ENCODE data around the gene KLF3. TPM values are rescaled to one million over a fixed set of nuclear protein-coding genes. Genes with fewer than 3 reads are reported as not detected.
A peak's percentile ranks its signal among the peaks of the same experiment; 100 is the strongest.

Gene KLF3
- total RNA-seq, 1 donor from 2014 or later: 40.8 TPM

DNA sequence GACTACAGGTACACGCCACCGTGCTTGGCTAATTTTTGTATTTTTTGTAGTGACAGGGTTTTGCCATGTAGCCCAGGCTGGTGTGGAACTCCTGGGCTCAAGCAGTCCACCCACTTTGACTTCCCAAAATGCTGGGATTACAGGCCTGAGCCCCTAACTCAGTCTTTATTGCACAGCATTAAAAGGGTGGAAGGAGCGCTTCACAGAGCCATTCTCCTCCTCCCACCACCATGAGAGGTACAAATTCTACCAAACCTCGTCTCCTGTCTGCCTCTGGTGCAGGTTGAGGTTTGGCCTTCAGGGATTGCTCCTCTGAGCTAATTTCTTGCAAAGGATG is 66.5 kb downstream of the KLF3 start:
- H3K9me3 Mint-ChIP-seq (ENCODE audit: unreplicated experiment): peaks cover 3% of the 10 kb centered on the region
- no peak overlapping the region for H3K4me3 Mint-ChIP-seq (ENCODE audit: unreplicated experiment)
- H3K4me1 Mint-ChIP-seq (ENCODE audit: low read depth, unreplicated experiment): peaks cover 6% of the 10 kb centered on the region
- peaks cover 2% of the 10 kb centered on the region for H3K36me3 Mint-ChIP-seq (ENCODE audit: low read depth, unreplicated experiment)
- Histone ChIP-seq H3K4me2 (ENCODE audit: low read length) (peak overlapping the region; percentile 31), H3K27me3 (ENCODE audit: insufficient read depth, low read length) (peaks cover 14% of the 10 kb centered on the region), H3K9ac (ENCODE audit: low read length) (peak overlapping the region; percentile 30), H3K36me3 (ENCODE audit: insufficient read depth, low read length) (no peaks in the 10 kb centered on the region), H3K4me1 (ENCODE audit: insufficient read depth, low read length) (peaks cover 5% of the 10 kb centered on the region), H3K79me2 (ENCODE audit: insufficient read depth, low read length) (no peaks in the 10 kb centered on the region), H2AFZ (ENCODE audit: low read depth, low read length) (no peak overlapping the region), H3K9me3 (ENCODE audit: insufficient read depth, low read depth, low read length) (peaks cover 8% of the 10 kb centered on the region), H4K20me1 (ENCODE audit: insufficient read depth, low read length) (no peaks in the 10 kb centered on the region), H3K27ac (ENCODE audit: low read depth, low read length) (peak overlapping the region; percentile 38), H3K4me3 (ENCODE audit: insufficient read depth, low read depth, low read length) (no peak overlapping the region)
- H3K27me3 Mint-ChIP-seq (ENCODE audit: low read depth, unreplicated experiment): peaks cover 32% of the 10 kb centered on the region
- FAIRE-seq (no peak), DNase-seq (ENCODE audit: low read depth) (no peak)
- H3K27ac Mint-ChIP-seq (ENCODE audit: unreplicated experiment): peak overlapping the region; percentile 72
- TF ChIP-seq, protein P1, sequence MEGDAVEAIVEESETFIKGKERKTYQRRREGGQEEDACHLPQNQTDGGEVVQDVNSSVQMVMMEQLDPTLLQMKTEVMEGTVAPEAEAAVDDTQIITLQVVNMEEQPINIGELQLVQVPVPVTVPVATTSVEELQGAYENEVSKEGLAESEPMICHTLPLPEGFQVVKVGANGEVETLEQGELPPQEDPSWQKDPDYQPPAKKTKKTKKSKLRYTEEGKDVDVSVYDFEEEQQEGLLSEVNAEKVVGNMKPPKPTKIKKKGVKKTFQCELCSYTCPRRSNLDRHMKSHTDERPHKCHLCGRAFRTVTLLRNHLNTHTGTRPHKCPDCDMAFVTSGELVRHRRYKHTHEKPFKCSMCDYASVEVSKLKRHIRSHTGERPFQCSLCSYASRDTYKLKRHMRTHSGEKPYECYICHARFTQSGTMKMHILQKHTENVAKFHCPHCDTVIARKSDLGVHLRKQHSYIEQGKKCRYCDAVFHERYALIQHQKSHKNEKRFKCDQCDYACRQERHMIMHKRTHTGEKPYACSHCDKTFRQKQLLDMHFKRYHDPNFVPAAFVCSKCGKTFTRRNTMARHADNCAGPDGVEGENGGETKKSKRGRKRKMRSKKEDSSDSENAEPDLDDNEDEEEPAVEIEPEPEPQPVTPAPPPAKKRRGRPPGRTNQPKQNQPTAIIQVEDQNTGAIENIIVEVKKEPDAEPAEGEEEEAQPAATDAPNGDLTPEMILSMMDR (IDR thresholded peaks at IDR 0.05; ENCODE audit: insufficient read depth, low read depth, low read length): no peak
- TF ChIP-seq EZH2 (IDR thresholded peaks at IDR 0.05; ENCODE audit: insufficient read depth, low read length): no peak

- peaks cover 3% of the 10 kb centered on the region for H3K9me3 Mint-ChIP-seq (ENCODE audit: unreplicated experiment)
- peaks cover 8% of the 10 kb centered on the region for H3K9me3 ChIP-seq (ENCODE audit: insufficient read depth, low read depth, low read length)
- peaks cover 6% of the 10 kb centered on the region for H3K4me1 Mint-ChIP-seq (ENCODE audit: low read depth, unreplicated experiment)
- H4K20me1 ChIP-seq (ENCODE audit: insufficient read depth, low read length): no peaks in the 10 kb centered on the region
- H3K27ac ChIP-seq (ENCODE audit: low read depth, low read length): peak overlapping the region; percentile 38
- no peak for TF ChIP-seq EZH2 (IDR thresholded peaks at IDR 0.05; ENCODE audit: insufficient read depth, low read length)
- TF ChIP-seq, protein P1 (IDR thresholded peaks at IDR 0.05; ENCODE audit: insufficient read depth, low read depth, low read length): peak; percentile 98
- H3K9ac ChIP-seq (ENCODE audit: low read length): peak overlapping the region; percentile 30
- DNase-seq (ENCODE audit: low read depth) (peak; percentile 97), FAIRE-seq (peak; percentile 87)
- no peak overlapping the region for H2AFZ ChIP-seq (ENCODE audit: low read depth, low read length)
- H3K27ac Mint-ChIP-seq (ENCODE audit: unreplicated experiment): peak overlapping the region; percentile 72
- H3K4me2 ChIP-seq (ENCODE audit: low read length): peak overlapping the region; percentile 31
- H3K4me1 ChIP-seq (ENCODE audit: insufficient read depth, low read length): peaks cover 5% of the 10 kb centered on the region
- no peak overlapping the region for H3K4me3 ChIP-seq (ENCODE audit: insufficient read depth, low read depth, low read length)
- no peaks in the 10 kb centered on the region for H3K36me3 ChIP-seq (ENCODE audit: insufficient read depth, low read length)
- peaks cover 2% of the 10 kb centered on the region for H3K36me3 Mint-ChIP-seq (ENCODE audit: low read depth, unreplicated experiment)
- no peak overlapping the region for H3K4me3 Mint-ChIP-seq (ENCODE audit: unreplicated experiment)
- no peaks in the 10 kb centered on the region for H3K79me2 ChIP-seq (ENCODE audit: insufficient read depth, low read length)
- peaks cover 14% of the 10 kb centered on the region for H3K27me3 ChIP-seq (ENCODE audit: insufficient read depth, low read length)
- peaks cover 36% of the 10 kb centered on the region for H3K27me3 Mint-ChIP-seq (ENCODE audit: low read depth, unreplicated experiment)
Observed at GRCh38 chr4:38730830-38731646, 67.0 kb downstream of the KLF3 start.

DNA sequence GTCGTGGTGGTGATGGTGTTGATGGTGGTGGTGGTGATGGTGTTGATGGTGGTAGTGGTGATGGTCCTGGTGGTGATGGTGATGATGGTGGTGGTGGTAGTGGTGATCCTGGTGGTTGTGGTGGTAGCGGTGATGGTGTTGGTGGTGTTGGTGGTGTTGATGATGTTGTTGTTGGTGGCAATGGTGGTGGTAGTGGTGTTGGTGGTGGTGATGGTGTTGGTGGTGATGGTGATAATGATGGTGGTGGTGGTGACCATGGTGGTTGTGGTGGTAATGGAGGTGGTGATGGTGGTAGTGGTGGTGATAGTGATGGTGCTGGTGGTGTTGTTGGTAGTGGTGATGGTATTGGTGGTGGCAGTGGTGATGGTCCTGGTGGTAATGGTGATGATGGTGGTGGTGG is 69.7 kb downstream of the KLF3 start:
- H3K9ac ChIP-seq (ENCODE audit: low read length): no peak overlapping the region
- TF ChIP-seq EZH2 (IDR thresholded peaks at IDR 0.05; ENCODE audit: insufficient read depth, low read length): no peak
- TF ChIP-seq, protein P1 (IDR thresholded peaks at IDR 0.05; ENCODE audit: insufficient read depth, low read depth, low read length): no peak
- no peak for FAIRE-seq
- no peak for DNase-seq (ENCODE audit: low read depth)
- no peak overlapping the region for H3K4me2 ChIP-seq (ENCODE audit: low read length)
- peaks cover 10% of the 10 kb centered on the region for H3K27me3 ChIP-seq (ENCODE audit: insufficient read depth, low read length)
- H3K4me3 ChIP-seq (ENCODE audit: insufficient read depth, low read depth, low read length): no peak overlapping the region
- no peak overlapping the region for H2AFZ ChIP-seq (ENCODE audit: low read depth, low read length)
- Mint-ChIP-seq H3K4me3 (ENCODE audit: unreplicated experiment) (no peak overlapping the region), H3K36me3 (ENCODE audit: low read depth, unreplicated experiment) (peaks cover 2% of the 10 kb centered on the region), H3K9me3 (ENCODE audit: unreplicated experiment) (peaks cover 3% of the 10 kb centered on the region), H3K27me3 (ENCODE audit: low read depth, unreplicated experiment) (peaks cover 17% of the 10 kb centered on the region), H3K27ac (ENCODE audit: unreplicated experiment) (no peak overlapping the region), H3K4me1 (ENCODE audit: low read depth, unreplicated experiment) (peaks cover 6% of the 10 kb centered on the region)
- peaks cover 5% of the 10 kb centered on the region for H3K4me1 ChIP-seq (ENCODE audit: insufficient read depth, low read length)
- no peaks in the 10 kb centered on the region for H3K36me3 ChIP-seq (ENCODE audit: insufficient read depth, low read length)
- H3K27ac ChIP-seq (ENCODE audit: low read depth, low read length): no peak overlapping the region
- H3K9me3 ChIP-seq (ENCODE audit: insufficient read depth, low read depth, low read length): peaks cover 8% of the 10 kb centered on the region
- H4K20me1 ChIP-seq (ENCODE audit: insufficient read depth, low read length): no peaks in the 10 kb centered on the region
- H3K79me2 ChIP-seq (ENCODE audit: insufficient read depth, low read length): no peaks in the 10 kb centered on the region

All from astrocyte (in vitro differentiated cells and primary cell).